MM.1S (cell line): ENCODE measurements around the gene LATS2.

ENCODE experiments used
- CTCF ChIP-seq: fragments of 300-600 bp; sonication (generic); IDR thresholded peaks from 2 replicates; pipeline ENCODE4 v1.5.1; 2016; ENCODE audit warnings: antibody characterized with exemption, low read length, mixed read lengths
- EZH2 ChIP-seq: fragments of 300-600 bp; sonication (generic); optimal IDR thresholded peaks from 2 replicates; pipeline ENCODE3; 2017; ENCODE audit warnings: low read depth, mild to moderate bottlenecking, antibody characterized with exemption, low read length, mixed read lengths

- TF ChIP-seq CTCF (no peak), EZH2 (no peak)
Observed at GRCh38 chr13:21063031-21063430, 1.6 kb upstream of the LATS2 start.
